ENCODE measurements around the gene TSHR. TPM values are rescaled to one million over a fixed set of nuclear protein-coding genes. Genes with fewer than 3 reads are reported as not detected.
A peak's percentile ranks its signal among the peaks of the same experiment; 100 is the strongest.

TSHR gene
- total RNA-seq, 4 donors from 2014 or later = 0.37 to 2.4 (median 0.85) TPM

DNA sequence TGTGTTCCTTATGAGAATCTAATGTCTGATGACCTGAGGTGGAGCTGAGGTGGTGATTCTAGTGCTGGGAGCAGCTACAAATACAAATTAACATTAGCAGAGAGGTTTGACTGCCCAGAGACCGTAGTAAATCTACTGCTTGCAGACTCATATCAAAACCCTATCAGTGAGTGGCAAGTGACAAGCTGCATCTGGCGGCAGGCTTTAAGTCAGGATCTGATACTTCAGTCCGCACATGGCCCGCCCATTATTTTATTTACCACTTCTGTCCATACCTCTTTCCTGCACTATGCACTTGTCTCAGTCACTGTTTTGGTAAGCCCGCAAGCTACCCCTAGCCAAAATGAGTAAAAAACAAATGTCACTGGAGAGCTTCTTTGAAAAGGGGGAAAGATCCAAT, 25.3 kb upstream of the TSHR start:
- TF ChIP-seq EP300 (IDR thresholded peaks at IDR 0.05; ENCODE audit: low read depth) = no peak
- TF ChIP-seq POLR2AphosphoS5 (IDR thresholded peaks at IDR 0.05) = no peak
- no peak for TF ChIP-seq POLR2A (IDR thresholded peaks at IDR 0.05)
- TF ChIP-seq, protein P1, sequence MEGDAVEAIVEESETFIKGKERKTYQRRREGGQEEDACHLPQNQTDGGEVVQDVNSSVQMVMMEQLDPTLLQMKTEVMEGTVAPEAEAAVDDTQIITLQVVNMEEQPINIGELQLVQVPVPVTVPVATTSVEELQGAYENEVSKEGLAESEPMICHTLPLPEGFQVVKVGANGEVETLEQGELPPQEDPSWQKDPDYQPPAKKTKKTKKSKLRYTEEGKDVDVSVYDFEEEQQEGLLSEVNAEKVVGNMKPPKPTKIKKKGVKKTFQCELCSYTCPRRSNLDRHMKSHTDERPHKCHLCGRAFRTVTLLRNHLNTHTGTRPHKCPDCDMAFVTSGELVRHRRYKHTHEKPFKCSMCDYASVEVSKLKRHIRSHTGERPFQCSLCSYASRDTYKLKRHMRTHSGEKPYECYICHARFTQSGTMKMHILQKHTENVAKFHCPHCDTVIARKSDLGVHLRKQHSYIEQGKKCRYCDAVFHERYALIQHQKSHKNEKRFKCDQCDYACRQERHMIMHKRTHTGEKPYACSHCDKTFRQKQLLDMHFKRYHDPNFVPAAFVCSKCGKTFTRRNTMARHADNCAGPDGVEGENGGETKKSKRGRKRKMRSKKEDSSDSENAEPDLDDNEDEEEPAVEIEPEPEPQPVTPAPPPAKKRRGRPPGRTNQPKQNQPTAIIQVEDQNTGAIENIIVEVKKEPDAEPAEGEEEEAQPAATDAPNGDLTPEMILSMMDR (IDR thresholded peaks at IDR 0.05) = no peak
- Histone ChIP-seq H3K36me3 (no peaks in the 10 kb centered on the region), H3K27me3 (no peaks in the 10 kb centered on the region), H3K4me3 (no peak overlapping the region), H3K4me1 (no peaks in the 10 kb centered on the region), H3K27ac (peak overlapping the region in 3 of 4 donors; percentile 24 to 47 (median 46)), H3K9me3 (no peaks in the 10 kb centered on the region)
- intact Hi-C loops (cut with DNase I; ENCODE audit: low total_unique reads) (no loop called here), in situ Hi-C loops (cut with MboI; ENCODE audit: low pct_ligation_motif_present in 1 of 4, low pct_unique_long_range_greater_than_20kb in 1 of 4, low sequenced_read_pairs in 3 of 4) (no loop called here)
- no peak for DNase-seq
- 76 to 81% methylated on average over 5 of the region's 5 CpGs for WGBS, 2 donors (ENCODE audit: low coverage in 1 of 2)

DNA sequence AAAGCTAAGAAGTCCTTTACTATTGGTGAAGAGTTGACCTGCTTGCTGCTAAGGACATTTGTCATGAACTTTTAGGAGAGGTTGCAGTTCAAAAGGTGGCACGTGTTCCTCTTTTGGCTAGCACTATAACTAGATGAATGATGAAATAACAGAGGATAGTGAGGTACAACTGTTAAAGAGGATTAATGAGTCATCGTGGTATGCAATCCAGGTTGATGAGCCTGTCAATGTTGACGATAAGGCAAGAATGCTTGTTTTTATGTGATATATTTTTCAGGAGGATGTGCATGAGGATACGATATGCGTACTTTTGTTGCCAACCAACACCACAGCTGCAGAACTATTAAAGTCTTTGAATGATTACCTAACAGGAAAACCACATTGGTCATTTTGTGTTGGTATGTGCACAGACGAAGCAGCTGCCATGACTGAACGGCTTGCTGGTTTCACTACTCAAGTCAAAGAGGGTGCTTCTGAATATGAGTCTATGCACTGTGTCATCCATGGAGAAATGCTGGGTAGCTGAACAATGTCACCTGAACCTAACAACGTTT, 24.5 kb upstream of the TSHR start:
- no peaks in the 10 kb centered on the region for H3K27me3 ChIP-seq
- H3K27ac ChIP-seq = peak overlapping the region in 3 of 4 donors; percentile 24 to 47 (median 46)
- in situ Hi-C loops (cut with MboI; ENCODE audit: low pct_ligation_motif_present in 1 of 4, low pct_unique_long_range_greater_than_20kb in 1 of 4, low sequenced_read_pairs in 3 of 4) = no loop called here
- intact Hi-C loops (cut with DNase I; ENCODE audit: low total_unique reads) = no loop called here
- no peaks in the 10 kb centered on the region for H3K9me3 ChIP-seq
- TF ChIP-seq EP300 (IDR thresholded peaks at IDR 0.05; ENCODE audit: low read depth) (no peak), POLR2AphosphoS5 (IDR thresholded peaks at IDR 0.05) (no peak), POLR2A (IDR thresholded peaks at IDR 0.05) (no peak)
- TF ChIP-seq, protein P1 (IDR thresholded peaks at IDR 0.05) = no peak
- peak; percentile 33 for DNase-seq
- no peaks in the 10 kb centered on the region for H3K4me1 ChIP-seq
- 56 to 60% methylated on average over 7 to 8 of the region's 8 CpGs for WGBS, 2 donors (ENCODE audit: low coverage in 1 of 2)
- H3K4me3 ChIP-seq = no peak overlapping the region
- H3K36me3 ChIP-seq = no peaks in the 10 kb centered on the region

DNA sequence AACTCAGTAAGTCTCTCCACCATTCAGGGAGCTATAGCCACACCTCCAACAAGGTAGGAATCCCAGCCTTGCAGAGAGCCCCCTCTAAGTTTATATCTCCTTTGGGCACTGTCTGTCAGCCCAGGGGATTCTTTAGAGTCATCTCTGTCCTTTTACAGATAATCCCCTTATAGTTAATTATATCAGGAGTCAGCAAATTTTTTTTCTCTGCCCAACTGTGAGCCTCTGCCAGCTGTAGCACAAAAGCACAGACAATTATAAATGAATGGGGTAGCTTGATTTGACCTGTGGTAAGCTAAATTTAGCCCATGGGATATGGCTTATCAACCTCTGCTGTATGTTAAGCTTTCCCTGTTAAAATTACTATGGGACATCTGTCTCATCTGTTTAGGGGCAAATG, 22.1 kb upstream of the TSHR start:
- Histone ChIP-seq H3K36me3 (no peaks in the 10 kb centered on the region), H3K27me3 (no peaks in the 10 kb centered on the region), H3K9me3 (no peaks in the 10 kb centered on the region), H3K4me3 (no peak overlapping the region), H3K27ac (no peak overlapping the region), H3K4me1 (no peaks in the 10 kb centered on the region)
- TF ChIP-seq, protein P1 (IDR thresholded peaks at IDR 0.05) = no peak
- no peak for TF ChIP-seq POLR2AphosphoS5 (IDR thresholded peaks at IDR 0.05)
- TF ChIP-seq EP300 (IDR thresholded peaks at IDR 0.05; ENCODE audit: low read depth) = no peak
- TF ChIP-seq POLR2A (IDR thresholded peaks at IDR 0.05) = no peak
- intact Hi-C loops (cut with DNase I; ENCODE audit: low total_unique reads) (no loop called here), in situ Hi-C loops (cut with MboI; ENCODE audit: low pct_ligation_motif_present in 1 of 4, low pct_unique_long_range_greater_than_20kb in 1 of 4, low sequenced_read_pairs in 3 of 4) (no loop called here)
- DNase-seq = no peak

DNA sequence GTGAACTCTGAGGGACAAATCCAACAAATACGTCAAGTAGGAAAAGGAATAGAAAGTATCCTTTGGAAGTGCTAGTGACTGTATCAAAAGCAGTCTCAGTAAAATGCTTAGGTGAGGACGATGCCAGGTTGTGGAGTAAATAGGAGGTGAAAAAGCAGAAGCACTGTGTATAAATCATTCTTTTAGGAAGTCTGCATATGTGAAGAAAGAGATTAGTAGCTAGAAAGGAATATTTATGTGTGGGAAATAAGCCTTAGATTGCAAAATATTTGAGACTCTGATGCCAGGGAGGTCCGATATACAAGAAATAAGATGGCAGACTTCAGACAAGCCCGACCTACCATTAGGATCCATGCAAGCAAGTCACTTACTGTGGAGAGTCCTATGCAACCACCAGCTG, 21.7 kb upstream of the TSHR start:
- no peak for DNase-seq
- H3K36me3 ChIP-seq = no peaks in the 10 kb centered on the region
- no peak overlapping the region for H3K4me3 ChIP-seq
- TF ChIP-seq, protein P1 (IDR thresholded peaks at IDR 0.05) = no peak
- TF ChIP-seq POLR2AphosphoS5 (IDR thresholded peaks at IDR 0.05) (no peak), EP300 (IDR thresholded peaks at IDR 0.05; ENCODE audit: low read depth) (no peak), POLR2A (IDR thresholded peaks at IDR 0.05) (no peak)
- H3K27me3 ChIP-seq = no peaks in the 10 kb centered on the region
- 89 to 90% methylated on average over 4 of the region's 4 CpGs for WGBS, 2 donors (ENCODE audit: low coverage in 1 of 2)
- H3K9me3 ChIP-seq = no peaks in the 10 kb centered on the region
- H3K4me1 ChIP-seq = no peaks in the 10 kb centered on the region
- intact Hi-C loops (cut with DNase I; ENCODE audit: low total_unique reads) (no loop called here), in situ Hi-C loops (cut with MboI; ENCODE audit: low pct_ligation_motif_present in 1 of 4, low pct_unique_long_range_greater_than_20kb in 1 of 4, low sequenced_read_pairs in 3 of 4) (no loop called here)
- no peak overlapping the region for H3K27ac ChIP-seq
